Right hindlimb (tissue), 1 donor: ENCODE measurements around the gene GGN.
A peak's percentile ranks its signal among the peaks of the same experiment; 100 is the strongest.
"Not testable (repeated sequence)": the region's sequence is repeated elsewhere in the genome, so short reads cannot be mapped to it uniquely, and the experiment has no call there.

ENCODE experiments used
- DNase-seq: peaks from one replicate; pipeline ENCODE4 v3.0.0-alpha.2; 2018

Gene GGN

DNA sequence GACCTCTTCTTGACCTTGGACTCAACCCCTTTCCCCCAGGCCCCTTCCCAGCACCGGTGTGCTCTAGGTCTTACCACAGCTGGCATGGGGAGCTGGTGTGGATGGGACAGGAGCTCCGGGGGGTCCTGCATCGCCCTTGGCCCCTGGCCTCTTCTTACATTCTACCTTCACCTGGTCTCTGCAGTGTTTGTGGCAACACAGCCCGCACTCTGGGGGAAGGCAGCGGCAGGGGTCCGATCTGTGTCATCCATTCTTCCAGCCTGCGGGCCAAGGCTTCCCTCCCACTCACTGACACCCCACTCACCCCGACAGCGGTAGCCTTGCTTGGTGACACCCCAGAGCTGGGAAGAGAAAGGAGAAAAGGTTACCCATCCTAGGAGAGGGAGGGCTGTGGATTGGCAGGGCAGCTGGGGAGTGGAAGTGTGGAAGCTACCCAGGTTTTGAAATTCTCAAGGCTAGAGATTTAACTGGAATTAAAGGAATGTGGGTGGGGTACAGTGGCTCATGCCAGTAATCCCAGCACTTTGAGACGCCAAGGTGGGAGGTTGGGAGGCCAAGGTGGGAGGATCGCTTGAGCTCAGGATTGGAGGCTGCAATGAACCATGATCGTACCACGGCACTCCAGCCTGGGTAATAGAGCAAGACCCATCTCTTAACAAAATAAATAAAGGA is 23.3 kb upstream of the GGN start:
- DNase-seq, result no peak

DNA sequence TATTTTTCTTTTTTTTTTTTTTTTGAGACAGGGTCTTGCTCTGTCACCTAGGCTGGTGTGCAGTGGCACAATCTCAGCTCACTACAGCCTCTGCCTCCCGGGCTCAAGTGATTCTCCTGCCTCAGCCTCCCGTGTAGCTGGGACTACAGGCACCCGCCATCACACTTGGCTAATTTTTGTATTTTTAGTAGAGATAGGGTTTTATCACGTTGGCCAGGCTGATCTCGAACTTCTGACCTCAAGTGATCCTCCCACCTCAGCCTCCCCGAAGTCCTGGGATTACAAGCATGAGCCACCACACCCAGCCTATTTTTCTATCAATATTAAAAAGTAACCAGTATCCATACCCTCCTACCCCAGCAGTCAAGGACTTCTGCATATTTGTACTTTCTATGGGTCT is 22.6 kb upstream of the GGN start:
- not testable (repeated sequence) for DNase-seq

DNA sequence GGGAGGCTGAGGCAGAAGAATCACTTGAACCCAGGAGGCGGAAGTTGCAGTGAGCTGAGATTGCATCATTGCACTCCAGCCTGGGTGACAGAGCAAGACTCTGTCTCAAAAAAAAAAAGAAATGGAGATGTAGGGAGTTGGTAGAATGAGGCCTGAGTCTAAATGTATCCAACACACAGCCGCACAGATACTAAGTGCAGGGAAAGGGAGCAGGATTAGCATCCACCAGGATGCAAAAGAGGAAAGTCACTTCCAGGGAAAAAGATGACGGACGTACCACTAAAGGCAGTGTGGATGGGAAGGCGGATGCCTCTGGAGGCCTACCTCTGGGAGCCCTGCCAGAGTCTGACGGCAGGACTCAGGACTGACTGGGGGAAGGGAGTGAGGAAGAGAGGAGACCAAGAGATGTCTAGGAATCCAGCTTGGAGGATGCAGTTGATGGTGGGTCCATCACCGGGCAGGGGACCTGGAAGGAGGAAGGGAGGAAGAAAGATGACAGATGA is 21.8 kb upstream of the GGN start:
- DNase-seq, result peak; percentile 58

DNA sequence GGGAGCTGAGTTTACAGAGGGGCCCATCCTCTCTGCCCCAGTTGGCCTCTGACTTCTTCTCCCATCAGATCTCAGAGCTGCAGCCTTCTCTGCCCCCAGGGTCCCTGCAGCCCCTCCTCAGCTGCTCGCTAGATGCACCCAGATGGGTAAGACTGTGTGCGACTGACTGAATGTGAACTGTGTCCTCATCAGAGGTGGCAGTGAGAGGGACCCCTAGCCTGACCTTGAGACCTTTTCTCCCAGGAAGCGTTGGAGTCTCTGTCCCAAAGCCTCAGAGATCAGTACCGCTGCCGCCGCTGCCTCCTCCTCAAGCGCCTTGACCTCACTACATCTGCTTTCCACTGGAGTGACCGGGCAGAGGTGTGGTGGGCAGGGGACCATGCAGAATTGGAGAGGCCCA is 17.4 kb upstream of the GGN start:
- no peak for DNase-seq

DNA sequence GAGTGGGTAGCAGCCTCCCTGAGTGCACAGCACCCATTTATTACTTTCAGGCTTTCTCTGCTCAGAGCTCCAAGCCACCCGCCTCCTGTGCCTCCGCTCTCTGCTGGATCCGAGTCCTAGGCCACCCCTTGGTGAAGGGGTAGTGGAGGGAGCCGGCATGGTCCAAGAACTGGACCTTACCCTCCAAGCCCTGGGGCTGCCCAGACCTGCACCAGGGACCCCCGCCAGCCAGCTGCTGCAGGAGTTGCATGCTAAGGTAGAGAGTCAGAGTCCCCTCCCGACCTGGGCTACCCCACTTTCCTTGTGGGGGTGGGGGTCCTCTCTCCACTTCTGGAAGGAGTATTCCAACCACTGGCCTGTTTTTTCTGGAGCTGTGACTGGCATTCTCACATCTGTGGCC is 17.0 kb upstream of the GGN start:
- no peak for DNase-seq

DNA sequence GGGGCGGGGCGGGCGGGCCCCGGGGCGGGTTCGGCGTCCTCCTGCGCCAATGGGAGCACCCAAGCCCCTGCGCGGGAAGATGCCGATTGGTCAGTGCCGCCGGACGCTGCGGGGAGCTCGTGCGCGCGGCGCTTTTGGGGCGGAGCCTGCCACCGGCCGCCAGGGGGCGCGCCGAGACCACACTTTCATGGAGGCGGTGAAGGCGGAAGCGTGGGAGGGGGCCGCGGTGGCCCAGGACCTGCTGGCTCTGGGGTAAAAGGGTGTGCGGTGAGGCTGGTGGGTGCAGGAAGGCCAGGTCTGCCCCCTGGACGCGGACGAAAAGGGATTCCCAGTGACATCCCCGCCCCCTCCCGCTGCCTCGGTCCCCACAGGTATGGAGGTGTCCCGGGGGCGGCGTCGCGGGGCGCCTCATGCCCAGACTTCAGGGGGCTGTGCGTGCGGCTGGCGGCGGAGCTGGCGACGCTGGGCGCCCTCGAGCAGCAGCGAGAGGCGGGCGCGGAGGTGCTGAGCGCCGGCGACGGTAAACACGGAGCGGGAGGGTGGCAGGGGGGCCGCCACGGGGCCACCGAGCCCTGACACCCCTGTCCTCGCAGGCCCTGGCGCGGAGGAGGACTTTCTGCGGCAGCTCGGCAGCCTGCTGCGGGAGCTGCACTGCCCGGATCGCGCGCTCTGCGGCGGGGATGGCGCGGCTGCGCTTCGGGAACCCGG is 15.3 kb upstream of the GGN start, which contains the start of gene FAM98C:
Gene FAM98C (plus strand): TSS at position 127 of the 708 bp plus-strand sequence. CDS start 61 bp downstream, at position 188.
- peak; percentile 99 for DNase-seq

DNA sequence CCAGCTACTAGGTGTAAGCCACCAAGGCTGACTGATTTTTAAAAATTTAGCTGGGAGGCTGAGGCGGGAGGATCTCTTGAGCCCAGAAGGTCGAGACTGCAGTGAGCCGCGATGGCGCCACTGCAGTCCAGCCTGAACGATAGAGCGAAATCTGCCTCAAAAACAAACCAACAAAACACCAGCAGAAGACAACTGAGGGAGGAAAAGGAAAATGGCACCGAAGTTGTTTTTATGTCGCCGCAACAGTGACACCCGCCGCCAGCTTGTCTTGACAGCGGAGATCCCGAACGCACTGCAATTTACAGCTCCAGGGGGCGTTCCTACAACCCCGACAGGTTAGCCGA is 14.8 kb upstream of the GGN start:
- DNase-seq, result no peak

DNA sequence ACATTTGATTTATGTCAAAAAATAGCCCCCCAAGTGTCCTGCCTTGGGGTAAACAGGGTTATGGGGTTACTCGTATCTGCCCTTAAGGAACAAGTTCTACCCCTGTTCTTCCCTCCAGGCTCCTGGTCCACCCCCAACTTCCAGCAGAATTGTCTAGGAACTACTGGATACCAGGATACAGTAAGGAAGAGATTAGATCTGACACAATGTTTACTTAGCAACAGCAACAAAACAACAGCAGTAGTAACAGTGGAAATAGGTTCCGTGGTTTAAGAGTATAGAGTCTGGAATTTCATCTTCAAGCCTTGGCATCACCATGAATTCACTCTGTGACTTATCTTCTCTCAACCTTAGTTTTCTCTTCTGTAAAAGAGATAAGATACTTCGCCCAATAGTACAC is 13.3 kb upstream of the GGN start:
- no peak for DNase-seq

DNA sequence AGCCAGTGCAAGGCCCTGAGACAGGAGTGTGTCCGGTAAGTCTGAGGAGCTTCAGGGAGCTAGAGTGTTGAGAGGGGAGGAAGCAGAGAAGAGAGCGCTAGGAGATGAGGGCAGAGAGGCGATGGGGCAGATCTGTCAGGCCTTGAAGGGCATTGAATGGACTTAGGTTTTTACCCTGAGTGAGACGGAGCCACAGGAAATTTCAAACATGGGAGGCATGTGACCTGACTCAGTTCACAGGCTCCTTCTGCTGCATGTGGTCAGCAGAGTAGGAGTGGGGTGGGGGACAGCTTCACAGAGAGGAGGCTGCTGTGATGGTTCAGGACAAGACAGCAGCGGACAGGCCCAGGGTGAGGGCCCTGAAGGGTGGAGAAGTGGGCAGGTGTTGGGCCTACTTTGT is 12.5 kb upstream of the GGN start:
- no peak for DNase-seq

DNA sequence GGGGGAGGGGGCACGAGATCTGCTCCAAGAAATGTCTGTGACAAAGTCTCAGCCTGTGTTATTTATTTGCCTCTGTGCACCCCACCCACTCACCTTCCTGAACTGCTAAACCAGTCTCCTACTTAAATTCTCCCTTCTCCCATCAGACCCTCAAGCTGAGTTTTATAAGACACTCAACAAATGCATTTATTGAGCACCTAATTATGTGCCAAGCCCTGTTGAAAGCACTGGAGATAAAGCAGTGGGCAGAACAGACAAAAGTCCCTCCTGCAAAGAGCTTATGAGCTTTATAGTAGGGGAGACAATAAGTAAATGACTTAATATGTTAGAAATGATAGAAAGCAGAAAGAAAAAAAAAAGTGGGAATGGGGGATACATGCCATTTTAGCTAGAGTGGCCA is 11.7 kb upstream of the GGN start:
- no peak for DNase-seq

DNA sequence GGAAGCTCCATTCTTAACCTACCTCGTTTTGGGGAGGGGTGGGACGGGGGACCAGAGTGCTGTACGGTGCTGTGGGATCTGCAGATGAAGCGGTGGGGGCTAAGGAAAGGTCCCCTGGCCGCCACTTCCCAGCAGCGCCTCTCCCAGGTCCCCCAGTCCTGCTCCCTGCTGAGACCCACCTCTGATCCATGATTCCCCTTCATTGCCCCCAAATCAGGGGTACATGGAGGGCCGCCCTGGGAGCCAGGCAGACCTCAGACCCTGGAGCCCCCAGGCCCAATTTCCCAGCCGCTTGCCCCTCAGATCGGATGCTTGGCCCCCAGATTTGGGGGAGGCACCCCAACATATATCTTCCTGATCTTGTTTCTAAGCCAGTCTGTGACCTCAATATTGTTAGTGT is 11.2 kb upstream of the GGN start:
- DNase-seq, result no peak

DNA sequence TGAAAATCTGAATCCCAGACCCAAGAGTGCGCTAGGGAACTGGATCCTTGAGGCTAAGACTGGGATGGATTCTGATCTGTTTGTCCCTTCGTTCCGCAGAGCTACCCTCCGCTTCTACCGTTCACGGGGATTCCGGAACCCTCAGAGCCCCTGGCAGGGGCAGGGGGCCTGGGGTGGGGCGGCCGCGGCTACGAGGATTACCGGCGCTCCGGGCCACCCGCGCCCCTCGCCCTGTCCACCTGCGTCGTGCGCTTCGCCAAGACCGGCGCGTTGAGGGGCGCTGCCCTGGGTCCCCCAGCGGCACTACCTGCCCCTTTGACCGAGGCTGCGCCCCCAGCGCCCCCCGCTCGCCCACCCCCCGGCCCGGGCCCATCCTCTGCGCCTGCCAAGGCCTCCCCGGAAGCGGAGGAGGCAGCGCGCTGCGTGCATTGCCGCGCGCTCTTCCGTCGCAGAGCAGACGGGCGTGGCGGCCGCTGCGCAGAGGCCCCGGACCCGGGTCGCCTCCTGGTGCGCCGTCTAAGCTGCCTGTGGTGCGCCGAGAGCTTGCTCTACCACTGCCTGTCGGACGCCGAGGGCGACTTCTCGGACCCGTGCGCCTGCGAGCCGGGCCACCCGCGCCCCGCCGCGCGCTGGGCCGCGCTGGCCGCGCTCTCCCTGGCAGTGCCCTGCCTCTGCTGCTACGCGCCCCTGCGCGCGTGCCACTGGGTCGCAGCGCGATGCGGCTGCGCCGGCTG is 7.7 kb upstream of the GGN start:
- peak; percentile 13 for DNase-seq

DNA sequence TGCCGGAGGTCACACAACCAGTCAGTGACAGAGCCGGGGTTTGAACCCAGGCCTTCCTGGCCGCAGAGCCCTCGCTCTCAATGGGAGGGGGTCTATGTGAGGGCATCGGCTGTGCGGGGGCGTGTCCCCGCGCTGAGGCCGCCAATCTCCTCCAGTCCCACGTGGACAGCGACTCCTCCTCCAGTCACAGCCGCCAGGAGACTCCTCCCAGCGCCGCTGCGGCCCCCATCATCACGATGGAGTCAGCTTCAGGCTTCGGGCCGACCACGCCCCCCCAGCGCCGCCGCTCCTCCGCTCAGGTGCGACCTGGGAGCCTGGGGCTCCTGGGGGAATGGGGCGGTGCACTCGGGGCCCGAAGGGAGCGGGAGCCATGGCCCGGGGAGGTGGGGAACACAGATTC is 6.7 kb upstream of the GGN start:
- DNase-seq, result peak; percentile 39

DNA sequence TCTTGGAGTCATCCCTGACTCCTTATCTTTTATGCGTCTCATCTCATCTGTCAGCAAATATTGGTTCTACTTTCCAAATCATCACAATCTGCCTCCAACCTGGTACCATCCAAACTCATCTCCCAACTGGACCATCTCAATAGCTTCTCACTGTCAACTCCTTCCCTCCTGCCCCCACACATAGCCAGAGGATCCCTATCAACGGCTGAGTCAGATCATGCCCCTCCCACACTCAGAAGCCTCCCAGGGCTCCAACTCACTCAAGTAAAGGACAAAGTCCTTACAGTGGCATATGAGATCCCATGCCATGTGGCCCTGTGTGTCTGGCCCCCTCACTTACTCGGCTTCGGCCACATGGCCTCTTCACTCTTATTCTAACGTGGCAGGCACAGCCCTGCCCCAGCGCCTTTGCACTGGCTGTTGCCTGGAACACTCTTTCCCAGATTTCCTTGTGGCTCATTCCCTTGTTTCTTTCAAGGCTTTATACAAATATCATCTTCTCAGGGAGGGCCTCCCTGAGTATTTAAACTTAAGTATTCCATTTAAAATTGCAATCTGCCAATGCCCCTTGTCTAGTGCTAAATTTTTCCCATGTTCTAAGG is 5.0 kb upstream of the GGN start:
- no peak for DNase-seq

DNA sequence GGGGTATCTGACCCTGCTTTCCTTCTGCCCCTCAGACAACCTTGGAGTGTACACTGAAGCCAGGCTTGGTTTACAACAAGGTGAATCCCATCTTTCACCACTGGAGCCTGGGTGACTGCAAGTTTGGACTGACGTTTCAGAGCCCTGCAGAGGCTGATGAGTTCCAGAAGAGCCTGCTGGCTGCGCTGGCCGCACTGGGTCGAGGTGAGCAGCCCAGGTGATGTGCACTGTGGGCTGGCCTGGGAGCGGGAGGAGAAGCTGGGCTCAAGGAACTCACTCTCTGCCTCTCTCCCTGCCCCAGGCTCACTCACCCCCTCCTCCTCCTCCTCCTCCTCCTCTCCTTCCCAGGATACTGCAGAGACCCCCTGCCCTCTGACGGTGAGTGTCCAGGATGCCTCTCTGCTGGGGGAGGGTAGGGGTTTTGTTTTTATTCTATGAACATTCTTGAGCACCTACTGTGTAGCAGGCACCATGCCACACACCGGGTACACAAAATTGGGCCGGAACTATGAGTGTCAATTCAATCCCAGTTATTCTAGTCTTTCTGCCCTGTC is 4.2 kb upstream of the GGN start:
- no peak for DNase-seq

DNA sequence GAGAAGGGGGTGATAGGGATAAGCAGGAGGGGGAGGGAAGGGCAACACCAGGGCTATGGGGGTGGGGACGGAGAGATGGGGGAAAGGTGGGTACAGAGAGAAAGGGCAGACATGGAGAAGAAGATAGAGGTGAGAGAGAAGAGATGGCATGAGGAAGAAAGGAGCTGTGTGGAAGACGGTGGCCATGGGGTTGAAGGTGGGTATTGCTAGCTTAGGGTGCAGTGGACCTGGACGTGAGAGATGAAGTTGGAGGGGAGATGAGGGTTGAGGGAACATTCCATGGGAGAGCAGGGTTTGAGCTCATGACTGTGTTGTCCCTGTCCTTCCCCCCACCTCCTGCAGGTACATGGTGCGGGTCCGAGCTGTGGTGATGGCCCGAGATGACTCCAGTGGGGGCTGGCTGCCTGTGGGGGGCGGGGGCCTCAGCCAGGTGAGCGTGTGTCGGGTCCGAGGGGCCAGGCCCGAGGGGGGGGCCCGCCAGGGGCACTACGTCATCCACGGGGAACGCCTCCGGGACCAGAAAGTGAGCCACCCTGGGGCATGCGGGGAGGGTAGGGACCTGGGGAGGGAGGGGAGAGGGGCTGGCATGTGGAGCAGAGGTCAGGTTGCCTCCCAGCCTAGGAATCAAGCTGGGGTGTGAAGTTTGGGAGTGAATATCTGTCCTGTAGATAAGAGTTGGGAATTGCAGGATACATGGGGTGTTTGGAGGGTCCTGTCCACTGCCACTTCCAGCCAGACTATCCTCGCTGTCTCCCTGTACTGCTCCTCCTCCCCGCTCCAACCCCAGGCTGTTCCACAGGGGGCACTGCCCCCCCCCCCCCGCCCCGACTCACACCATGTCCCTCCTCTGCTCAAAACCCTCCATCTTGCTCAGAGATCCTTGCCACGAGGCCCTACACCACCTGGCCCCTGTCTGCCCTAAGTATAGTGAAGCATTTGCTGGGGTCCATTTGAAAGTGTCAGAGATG is 2.4 kb upstream of the GGN start:
- no peak for DNase-seq

DNA sequence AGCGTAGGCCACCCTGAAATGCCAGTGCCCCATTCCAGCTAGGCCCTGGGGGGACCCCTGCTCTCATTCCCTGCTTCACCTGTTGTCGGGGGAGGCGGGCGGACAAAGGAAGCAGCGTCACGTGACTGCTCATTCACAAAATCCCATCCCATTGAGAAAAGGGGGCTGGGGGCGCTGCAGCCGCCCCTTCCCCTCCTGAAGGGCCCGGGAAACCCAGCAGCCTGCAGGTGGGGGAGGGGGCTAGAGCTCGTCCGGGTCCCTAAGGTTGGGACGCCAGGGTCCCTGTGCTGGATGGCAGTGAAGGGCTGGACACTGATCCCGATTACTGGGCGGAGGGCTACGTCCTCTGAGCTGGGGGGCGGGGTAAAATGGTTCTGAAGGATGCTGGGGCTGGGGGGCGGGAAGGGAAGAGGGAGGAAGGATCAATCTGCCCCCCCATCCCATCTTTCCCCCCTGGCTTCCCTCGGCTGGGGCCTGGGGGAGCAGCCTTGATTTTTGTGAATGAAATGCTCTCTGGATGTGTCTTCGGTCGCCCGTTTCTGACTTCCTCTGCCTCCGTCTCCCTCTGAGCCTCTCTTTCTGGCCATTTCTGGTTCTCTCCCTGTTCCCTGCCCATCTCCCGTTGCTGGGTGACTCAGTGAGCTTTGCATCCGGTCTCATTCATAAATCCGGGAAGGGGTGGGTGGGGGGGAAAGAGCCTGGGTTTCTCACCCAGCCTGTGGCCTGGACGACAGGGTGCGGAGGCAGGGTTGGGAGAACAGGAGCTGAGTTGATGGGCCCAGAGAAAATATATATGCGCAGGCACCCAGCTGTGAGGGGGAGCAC is 1.5 kb upstream of the GGN start:
- DNase-seq, result no peak

DNA sequence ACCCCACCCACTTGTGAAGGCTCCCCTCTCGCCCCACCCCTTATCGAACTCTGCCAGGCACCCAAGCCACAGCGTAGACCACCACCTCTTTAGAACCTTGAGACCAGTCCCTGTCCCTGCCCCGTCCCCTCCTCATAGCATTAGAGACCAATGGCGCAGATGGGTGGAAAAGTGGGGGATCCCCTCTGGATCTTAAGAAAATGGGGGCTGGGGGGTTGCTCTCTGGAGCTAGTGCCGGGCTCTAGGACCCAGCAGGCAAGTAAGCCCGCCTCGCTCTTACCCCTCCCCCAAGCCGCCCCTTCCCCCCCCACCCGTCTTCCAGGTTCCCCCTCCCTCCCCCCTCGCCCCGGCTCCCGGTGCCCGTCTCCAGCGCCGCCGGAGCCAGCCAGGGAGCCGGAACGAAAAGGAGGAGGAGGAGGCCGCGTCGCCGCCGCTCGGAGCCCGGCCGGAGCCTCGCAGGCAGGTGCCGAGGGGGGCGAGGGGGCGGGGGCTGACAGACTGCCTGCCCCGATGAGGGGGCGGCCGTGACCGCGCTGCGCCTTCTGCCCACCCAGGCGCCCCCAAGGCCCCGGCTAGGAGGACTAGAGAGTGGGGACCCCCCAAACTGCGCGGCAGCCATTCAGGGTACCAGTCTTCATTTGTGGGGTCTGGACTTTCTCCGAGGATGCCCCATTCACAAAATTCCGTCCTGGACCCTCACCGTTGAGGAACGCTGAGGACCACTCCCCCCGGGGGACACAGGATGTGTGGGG is 691 bp upstream of the GGN start, which contains the start of gene SPRED3:
Gene SPRED3 (plus strand): TSS at position 349 of the 752 bp plus-strand sequence. CDS start 1,606 bp downstream, outside the sequence.
- no peak for DNase-seq

DNA sequence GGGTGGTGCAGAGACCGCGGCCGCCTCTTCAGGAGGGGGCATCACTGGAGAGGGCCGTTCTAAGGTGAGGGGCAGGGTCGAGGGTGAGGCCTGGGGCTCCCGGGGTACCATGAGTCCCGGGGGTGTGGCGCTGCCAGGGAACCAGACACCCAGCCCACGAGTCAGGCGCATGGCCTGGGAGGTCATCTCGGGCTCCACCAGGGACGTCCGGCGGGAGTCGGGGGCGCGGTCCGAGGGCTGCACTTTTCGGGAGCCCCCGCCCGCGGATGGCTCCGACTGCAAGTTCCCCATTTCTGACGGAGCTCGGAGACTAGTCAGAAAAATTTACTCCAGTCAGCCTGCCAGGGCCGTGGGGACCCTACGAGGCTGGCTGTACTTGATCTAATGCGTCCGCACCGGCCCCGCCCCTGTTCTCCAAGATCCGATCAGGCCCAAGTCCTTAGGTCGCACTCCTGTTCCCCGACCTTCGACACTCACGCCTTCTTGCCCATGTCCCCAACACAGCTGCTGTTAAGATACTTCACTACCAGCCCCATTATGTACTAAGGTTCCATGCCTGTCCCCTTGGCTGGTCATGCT is 774 bp downstream of the GGN start:
- DNase-seq, result peak; percentile 38
